Astrocyte of the spinal cord (primary cell): ENCODE results near the gene DNAH1.

Experiments used
- DNase-seq: peaks from one replicate; pipeline ENCODE4 v3.0.0; 2011; ENCODE audit warnings: low read depth, low spot score
- H3K4me3 ChIP-seq: 2 replicates; pipeline ENCODE4 v1.5.1; 2011; ENCODE audit warnings: low read depth, mild to moderate bottlenecking, low read length, moderate library complexity
- CTCF ChIP-seq: IDR thresholded peaks from 2 replicates; pipeline ENCODE4 v1.5.1; 2012; ENCODE audit warnings: low read depth, mild to moderate bottlenecking, low read length, inconsistent platforms
- in situ Hi-C: cut with HindIII; loops from 2 replicates; pipeline ENCODE4 v1.10.0; 2017; ENCODE audit warnings: low sequenced_read_pairs

Gene DNAH1

GRCh38 chr3:52437326-52438103, 121.4 kb downstream of the DNAH1 start:
- no peak overlapping the region for H3K4me3 ChIP-seq
- no peak for TF ChIP-seq CTCF
- DNase-seq, result no peak
- in situ Hi-C loops, result no loop called here

GRCh38 chr3:52438104-52438376, 121.9 kb downstream of the DNAH1 start:
- TF ChIP-seq CTCF, result no peak

GRCh38 chr3:52438579-52439425, 122.7 kb downstream of the DNAH1 start:
- in situ Hi-C loops, result no loop called here
- H3K4me3 ChIP-seq, result no peak overlapping the region
- no peak for DNase-seq
- no peak for TF ChIP-seq CTCF

More at GRCh38 chr3:52438104-52438376, 121.9 kb downstream of the DNAH1 start:
- H3K4me3 ChIP-seq, result no peak overlapping the region
- DNase-seq, result no peak
- in situ Hi-C loops, result no loop called here

GRCh38 chr3:52439426-52440248, 123.5 kb downstream of the DNAH1 start:
- in situ Hi-C loops, result no loop called here
- no peak for TF ChIP-seq CTCF
- no peak for DNase-seq
- no peak overlapping the region for H3K4me3 ChIP-seq

- DNase-seq, result no peak
- no peak overlapping the region for H3K4me3 ChIP-seq
- in situ Hi-C loops, result no loop called here
- no peak for TF ChIP-seq CTCF
Measured at GRCh38 chr3:52440249-52440551, 124.1 kb downstream of the DNAH1 start.

- no peak overlapping the region for H3K4me3 ChIP-seq
- DNase-seq, result no peak
- TF ChIP-seq CTCF, result no peak
- in situ Hi-C loops, result no loop called here
Measured at GRCh38 chr3:52440671-52441070, 124.6 kb downstream of the DNAH1 start.
